Keratinocyte (primary cell): ENCODE data around the gene LRRC3B. TPM values are rescaled to one million over a fixed set of nuclear protein-coding genes. Genes with fewer than 3 reads are reported as not detected.

Experiments used
- DNase-seq: peaks from one replicate; pipeline ENCODE4 v3.0.0-alpha.2; 2011; ENCODE audit warnings: low read depth, missing footprints, low spot score
- FAIRE-seq: peaks from 2 replicates; lab custom pipeline; 2011; peaks lifted over from hg19 to GRCh38; lab: Jason Lieb, UNC
- H2AFZ ChIP-seq: 2 replicates; pipeline ENCODE4 v1.6.0; 2012; ENCODE audit warnings: low read length, control low read depth, inconsistent platforms; ENCODE audit not compliant: control insufficient read depth
- H3K27ac ChIP-seq: 2 replicates; pipeline ENCODE4 v1.5.1; 2011; ENCODE audit warnings: low read length; ENCODE audit not compliant: control insufficient read depth, insufficient read depth
- H3K27me3 ChIP-seq: 3 replicates; pipeline ENCODE4 v1.6.0; 2011; ENCODE audit warnings: low read length; ENCODE audit not compliant: control insufficient read depth, insufficient read depth; ENCODE audit errors: extremely low read depth
- H3K36me3 ChIP-seq, 2 experiments: 2 replicates in 1 of 2; 3 replicates in 1 of 2; pipeline ENCODE4 v1.5.1; 2011; ENCODE audit warnings: low read length in 2 of 2, mild to moderate bottlenecking in 1 of 2; ENCODE audit not compliant: control insufficient read depth in 2 of 2, insufficient read depth in 2 of 2; ENCODE audit errors: extremely low read depth in 1 of 2
- H3K4me1 ChIP-seq: 3 replicates; pipeline ENCODE4 v1.5.1; 2011; ENCODE audit warnings: low read length; ENCODE audit not compliant: control insufficient read depth, insufficient read depth; ENCODE audit errors: extremely low read depth
- H3K4me2 ChIP-seq: 3 replicates; pipeline ENCODE4 v1.6.0; 2011; ENCODE audit warnings: low read depth, low read length; ENCODE audit not compliant: control insufficient read depth, insufficient read depth; ENCODE audit errors: extremely low read depth
- H3K4me3 ChIP-seq, 3 experiments: fragments of 200-600 bp in 1 of 3; sonication (generic) in 1 of 3; 2 replicates in 2 of 3; 3 replicates in 1 of 3; pipeline ENCODE4 v1.5.1; 2011 to 2016; ENCODE audit warnings: low read length in 3 of 3, mild to moderate bottlenecking in 3 of 3, control low read depth in 2 of 3, inconsistent platforms in 1 of 3, low read depth in 1 of 3, mixed read lengths in 1 of 3, mixed run types in 1 of 3, moderate library complexity in 1 of 3; ENCODE audit not compliant: control insufficient read depth in 2 of 3, insufficient read depth in 2 of 3; ENCODE audit errors: extremely low read depth in 1 of 3
- H3K79me2 ChIP-seq: 2 replicates; pipeline ENCODE4 v1.6.0; 2012; ENCODE audit warnings: low read length; ENCODE audit not compliant: control insufficient read depth, insufficient read depth
- H3K9ac ChIP-seq: 3 replicates; pipeline ENCODE4 v1.6.0; 2011; ENCODE audit warnings: low read length; ENCODE audit not compliant: control insufficient read depth, insufficient read depth; ENCODE audit errors: extremely low read depth
- H3K9me1 ChIP-seq: 3 replicates; pipeline ENCODE4 v1.6.0; 2011; ENCODE audit warnings: low read length; ENCODE audit not compliant: control insufficient read depth, insufficient read depth; ENCODE audit errors: extremely low read depth
- H3K9me3 ChIP-seq: 2 replicates; pipeline ENCODE4 v1.5.1; 2012; ENCODE audit warnings: low read depth, low read length; ENCODE audit not compliant: control insufficient read depth
- H4K20me1 ChIP-seq: 3 replicates; pipeline ENCODE4 v1.6.0; 2011; ENCODE audit warnings: low read length; ENCODE audit not compliant: control insufficient read depth, insufficient read depth; ENCODE audit errors: extremely low read depth
- EZH2 ChIP-seq: IDR thresholded peaks from one replicate; pipeline ENCODE4 v1.6.1; 2012; ENCODE audit warnings: inconsistent platforms, mild to moderate bottlenecking, low read length, moderate library complexity
- dilution Hi-C: fragments of 300-500 bp; cut with MboI; formaldehyde crosslinking; loops from one replicate; pipeline ENCODE4 v1.7.0; 2020; ENCODE audit warnings: low sequenced_read_pairs; ENCODE audit not compliant: extremely low pct_ligation_motif_present
- polyA plus RNA-seq, 5 experiments: library from polyadenylated mRNA; depleted of rRNA in 3 of 5; stranded (reverse) in 3 of 5; stranded (forward) in 1 of 5; unstranded in 1 of 5; fragments of >200 nt; gene quantifications; 1 replicate in 1 of 5; 2 replicates in 3 of 5; 3 replicates in 1 of 5; pipeline versions ENCODE4 v1.2.1 to v1.2.3, GENCODE V29; 2011 to 2012; ENCODE audit warnings: missing spikeins in 2 of 5, low read depth in 1 of 5, low replicate concordance in 1 of 5
- TF ChIP-seq, protein P1 (sequence below), 3 experiments: IDR thresholded peaks in 1 of 3; conservative IDR thresholded peaks in 1 of 3; optimal IDR thresholded peaks in 1 of 3; 2 replicates in 2 of 3; 3 replicates in 1 of 3; pipeline versions ENCODE3 to v1.5.1; 2011; ENCODE audit warnings: low read length in 3 of 3, mild to moderate bottlenecking in 3 of 3, moderate library complexity in 2 of 3, control low read depth in 1 of 3, inconsistent platforms in 1 of 3; ENCODE audit not compliant: insufficient read depth in 2 of 3; ENCODE audit errors: extremely low read depth in 1 of 3

The LRRC3B gene
- polyA plus RNA-seq, 1 donor (not counting 4 experiments of a cell fraction or from before 2014, with no cell fraction given): not detected

GRCh38 chr3:26668696-26669095 is 46.1 kb downstream of the LRRC3B start:
- H2AFZ ChIP-seq: no peak overlapping the region
- no peak overlapping the region for H3K4me3 ChIP-seq
- H3K4me1 ChIP-seq: no peaks in the 10 kb centered on the region
- no peaks in the 10 kb centered on the region for H3K79me2 ChIP-seq
- H3K36me3 ChIP-seq: no peaks in the 10 kb centered on the region
- no peaks in the 10 kb centered on the region for H3K9me3 ChIP-seq
- no peaks in the 10 kb centered on the region for H3K9me1 ChIP-seq
- dilution Hi-C loops: no loop called here
- no peak for FAIRE-seq
- DNase-seq: no peak
- TF ChIP-seq, protein P1, sequence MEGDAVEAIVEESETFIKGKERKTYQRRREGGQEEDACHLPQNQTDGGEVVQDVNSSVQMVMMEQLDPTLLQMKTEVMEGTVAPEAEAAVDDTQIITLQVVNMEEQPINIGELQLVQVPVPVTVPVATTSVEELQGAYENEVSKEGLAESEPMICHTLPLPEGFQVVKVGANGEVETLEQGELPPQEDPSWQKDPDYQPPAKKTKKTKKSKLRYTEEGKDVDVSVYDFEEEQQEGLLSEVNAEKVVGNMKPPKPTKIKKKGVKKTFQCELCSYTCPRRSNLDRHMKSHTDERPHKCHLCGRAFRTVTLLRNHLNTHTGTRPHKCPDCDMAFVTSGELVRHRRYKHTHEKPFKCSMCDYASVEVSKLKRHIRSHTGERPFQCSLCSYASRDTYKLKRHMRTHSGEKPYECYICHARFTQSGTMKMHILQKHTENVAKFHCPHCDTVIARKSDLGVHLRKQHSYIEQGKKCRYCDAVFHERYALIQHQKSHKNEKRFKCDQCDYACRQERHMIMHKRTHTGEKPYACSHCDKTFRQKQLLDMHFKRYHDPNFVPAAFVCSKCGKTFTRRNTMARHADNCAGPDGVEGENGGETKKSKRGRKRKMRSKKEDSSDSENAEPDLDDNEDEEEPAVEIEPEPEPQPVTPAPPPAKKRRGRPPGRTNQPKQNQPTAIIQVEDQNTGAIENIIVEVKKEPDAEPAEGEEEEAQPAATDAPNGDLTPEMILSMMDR (optimal IDR thresholded peaks at IDR 0.05 in 1 of 3, IDR thresholded peaks at IDR 0.05 in 1 of 3, conservative IDR thresholded peaks at IDR 0.05 in 1 of 3; ENCODE audit: extremely low read depth in 1 of 3, insufficient read depth in 2 of 3, low read length in 3 of 3): no peak
- no peak overlapping the region for H3K27ac ChIP-seq
- no peaks in the 10 kb centered on the region for H4K20me1 ChIP-seq
- H3K4me2 ChIP-seq: no peak overlapping the region
- H3K27me3 ChIP-seq: no peaks in the 10 kb centered on the region
- H3K9ac ChIP-seq: no peak overlapping the region

DNA sequence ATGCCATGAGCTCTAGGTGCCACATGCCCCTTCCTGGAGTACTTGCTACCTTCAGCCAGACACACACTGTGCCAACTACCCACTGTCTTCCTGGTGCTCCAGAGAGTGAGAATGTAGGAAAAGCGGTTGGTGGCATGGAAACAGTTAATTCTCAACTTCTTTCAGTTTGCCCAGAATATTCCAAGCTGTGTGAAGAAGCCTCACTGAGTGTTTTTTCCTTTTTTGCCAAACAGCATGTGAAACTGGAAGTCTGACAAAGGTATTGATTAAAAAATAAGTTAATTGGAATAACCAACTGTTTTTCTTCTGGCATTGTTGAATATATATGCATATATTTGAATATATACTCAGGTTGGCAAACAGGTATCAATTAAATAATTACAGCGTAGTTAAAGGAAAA is 52.8 kb downstream of the LRRC3B start:
- H3K27ac ChIP-seq: no peak overlapping the region
- no peak overlapping the region for H3K4me3 ChIP-seq
- DNase-seq (no peak), FAIRE-seq (no peak)
- dilution Hi-C loops: no loop called here
- no peaks in the 10 kb centered on the region for H3K36me3 ChIP-seq
- no peaks in the 10 kb centered on the region for H3K4me1 ChIP-seq
- no peak overlapping the region for H2AFZ ChIP-seq
- H3K9me3 ChIP-seq: no peaks in the 10 kb centered on the region
- H3K9me1 ChIP-seq: no peaks in the 10 kb centered on the region
- H3K9ac ChIP-seq: no peak overlapping the region
- no peaks in the 10 kb centered on the region for H3K79me2 ChIP-seq
- TF ChIP-seq, protein P1 (optimal IDR thresholded peaks at IDR 0.05 in 1 of 3, IDR thresholded peaks at IDR 0.05 in 1 of 3, conservative IDR thresholded peaks at IDR 0.05 in 1 of 3; ENCODE audit: extremely low read depth in 1 of 3, insufficient read depth in 2 of 3, low read length in 3 of 3): no peak
- TF ChIP-seq EZH2: no peak
- no peaks in the 10 kb centered on the region for H3K27me3 ChIP-seq
- no peaks in the 10 kb centered on the region for H4K20me1 ChIP-seq
- no peak overlapping the region for H3K4me2 ChIP-seq
